ENCODE data around the gene HOXB6. TPM values are rescaled to one million over a fixed set of nuclear protein-coding genes. Genes with fewer than 3 reads are reported as not detected.

The HOXB6 gene
- total and polyA plus RNA-seq, 8 donors: 0.12 to 1.8 (median 0.69) TPM

- peaks cover 1 to 75% (median 24%) of the 10 kb centered on the region in 4 donors for H3K27me3 ChIP-seq
- no peak for ATAC-seq
Observed at GRCh38 chr17:48622857-48623256, 18.1 kb upstream of the HOXB6 start.

GRCh38 chr17:48621410-48622392, 16.9 kb upstream of the HOXB6 start:
- 8% methylated on average over 41 of the region's 41 CpGs for WGBS, 2 donors
- H3K4me3 ChIP-seq: no peak overlapping the region
- DNase-seq (no peak), ATAC-seq (no peak), FAIRE-seq (no peak)
- no peak for TF ChIP-seq CTCF (IDR thresholded peaks at IDR 0.05)
- intact Hi-C loops (cut with DNase I): no loop called here
- H3K27me3 ChIP-seq: peaks cover 0 to 70% (median 23%) of the 10 kb centered on the region in 4 donors
- no peak overlapping the region for H3K27ac ChIP-seq
- no peaks in the 10 kb centered on the region for H3K9me3 ChIP-seq
- no peaks in the 10 kb centered on the region for H3K36me3 ChIP-seq
- peaks cover 8 to 15% (median 12%) of the 10 kb centered on the region in 3 donors for H3K4me1 ChIP-seq

More at GRCh38 chr17:48622857-48623256, 18.1 kb upstream of the HOXB6 start:
- Histone ChIP-seq H3K9me3 (no peaks in the 10 kb centered on the region), H3K4me1 (peaks cover 8 to 15% (median 12%) of the 10 kb centered on the region in 3 donors), H3K36me3 (no peaks in the 10 kb centered on the region), H3K27ac (no peak overlapping the region), H3K4me3 (no peak overlapping the region)
- TF ChIP-seq CTCF (IDR thresholded peaks at IDR 0.05): no peak
- intact Hi-C loops (cut with DNase I): no loop called here
- DNase-seq: no peak
- WGBS, 2 donors: 14 to 17% methylated on average over 11 of the region's 11 CpGs
- FAIRE-seq: no peak

- DNase-seq (no peak), ATAC-seq (no peak), FAIRE-seq (no peak)
- 21 to 22% methylated on average over 6 of the region's 6 CpGs for WGBS, 2 donors
- Histone ChIP-seq H3K36me3 (no peaks in the 10 kb centered on the region), H3K4me1 (peaks cover 6 to 8% (median 7%) of the 10 kb centered on the region in 3 donors), H3K4me3 (no peak overlapping the region), H3K9me3 (no peaks in the 10 kb centered on the region), H3K27me3 (peaks cover 9 to 71% (median 24%) of the 10 kb centered on the region in 4 donors), H3K27ac (no peak overlapping the region)
- intact Hi-C loops (cut with DNase I): no loop called here
- TF ChIP-seq CTCF (IDR thresholded peaks at IDR 0.05): no peak
Observed at GRCh38 chr17:48620461-48621139, 15.8 kb upstream of the HOXB6 start.

GRCh38 chr17:48619826-48620449, 15.2 kb upstream of the HOXB6 start:
- TF ChIP-seq CTCF (IDR thresholded peaks at IDR 0.05): no peak
- ATAC-seq (no peak), FAIRE-seq (no peak), DNase-seq (no peak)
- intact Hi-C loops (cut with DNase I): loop anchor here in 1 of 3 donors (10.0 kb wide), 1 partner anchor 475 kb away; no protein-coding TSS in a partner anchor
- peaks cover 9 to 68% (median 26%) of the 10 kb centered on the region in 4 donors for H3K27me3 ChIP-seq
- 16 to 18% methylated on average over 32 of the region's 32 CpGs for WGBS, 2 donors
- no peak overlapping the region for H3K27ac ChIP-seq
- no peaks in the 10 kb centered on the region for H3K36me3 ChIP-seq
- no peak overlapping the region for H3K4me3 ChIP-seq
- H3K4me1 ChIP-seq: peaks cover 1% of the 10 kb centered on the region in 3 donors
- H3K9me3 ChIP-seq: no peaks in the 10 kb centered on the region
